ENCODE measurements around the gene MISP.

The MISP gene

GRCh38 chr19:782185-782877, 31.4 kb downstream of the MISP start:
- no peak for DNase-seq (ENCODE audit: extremely low spot score)
- TF ChIP-seq CTBP1 (IDR thresholded peaks at IDR 0.05; ENCODE audit: borderline replicate concordance) = no peak
- TF ChIP-seq SP1 (IDR thresholded peaks at IDR 0.05) = no peak
- TF ChIP-seq ARNT (IDR thresholded peaks at IDR 0.05) = no peak
- TF ChIP-seq FOXA1 (IDR thresholded peaks at IDR 0.05) = no peak
- TF ChIP-seq NFRKB (IDR thresholded peaks at IDR 0.05) = no peak
- no peak for TF ChIP-seq ZNF384 (IDR thresholded peaks at IDR 0.05)
- TF ChIP-seq HDGF (IDR thresholded peaks at IDR 0.05; ENCODE audit: borderline replicate concordance) = no peak
- TF ChIP-seq FOXK2 (IDR thresholded peaks at IDR 0.05) = no peak
- TF ChIP-seq L3MBTL2 (conservative IDR thresholded peaks at IDR 0.05) = no peak
- TF ChIP-seq, protein P1, sequence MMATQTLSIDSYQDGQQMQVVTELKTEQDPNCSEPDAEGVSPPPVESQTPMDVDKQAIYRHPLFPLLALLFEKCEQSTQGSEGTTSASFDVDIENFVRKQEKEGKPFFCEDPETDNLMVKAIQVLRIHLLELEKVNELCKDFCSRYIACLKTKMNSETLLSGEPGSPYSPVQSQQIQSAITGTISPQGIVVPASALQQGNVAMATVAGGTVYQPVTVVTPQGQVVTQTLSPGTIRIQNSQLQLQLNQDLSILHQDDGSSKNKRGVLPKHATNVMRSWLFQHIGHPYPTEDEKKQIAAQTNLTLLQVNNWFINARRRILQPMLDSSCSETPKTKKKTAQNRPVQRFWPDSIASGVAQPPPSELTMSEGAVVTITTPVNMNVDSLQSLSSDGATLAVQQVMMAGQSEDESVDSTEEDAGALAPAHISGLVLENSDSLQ (IDR thresholded peaks at IDR 0.05) = no peak
- ChIA-PET CTCF (no interaction called here), POLR2A (interaction anchor here (1.0 kb wide), 1 partner anchor 17 kb away, joined by 3 read pairs; no protein-coding TSS in a partner anchor)

- POLR2A ChIA-PET = no interaction called here
These were observed 32.2 kb downstream of the MISP start for GRCh38 chr19:782878-783668.

DNA sequence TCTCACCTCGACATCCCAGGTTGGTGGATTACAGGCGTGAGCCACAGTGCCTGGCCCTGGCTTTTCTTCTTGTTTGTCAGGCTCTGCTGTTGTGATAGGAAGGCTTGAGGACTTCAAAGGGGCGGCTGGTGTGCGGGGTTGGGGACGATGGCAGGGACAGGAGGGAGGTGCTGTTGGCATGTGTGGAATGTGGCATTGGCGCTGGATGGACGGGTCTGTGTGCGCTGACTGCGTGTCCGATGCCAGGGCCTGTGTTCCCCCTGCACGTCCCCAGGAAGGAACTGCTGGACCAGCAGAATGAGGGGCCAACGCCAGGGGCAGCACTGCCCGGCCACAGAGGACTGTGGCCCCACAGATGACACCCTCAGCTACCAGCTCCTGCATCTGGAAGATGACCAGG, 33.6 kb downstream of the MISP start:
- DNase-seq (ENCODE audit: extremely low spot score) = no peak
- ChIA-PET POLR2A (no interaction called here), CTCF (no interaction called here)
- TF ChIP-seq ZNF384 (IDR thresholded peaks at IDR 0.05) (no peak), ARNT (IDR thresholded peaks at IDR 0.05) (no peak)

More at GRCh38 chr19:782878-783668, 32.2 kb downstream of the MISP start:
- DNase-seq (ENCODE audit: extremely low spot score) = no peak
- TF ChIP-seq CTBP1 (IDR thresholded peaks at IDR 0.05; ENCODE audit: borderline replicate concordance) = no peak
- TF ChIP-seq SUZ12 (IDR thresholded peaks at IDR 0.05) = no peak
- TF ChIP-seq FOXK2 (IDR thresholded peaks at IDR 0.05) = no peak
- TF ChIP-seq HDGF (IDR thresholded peaks at IDR 0.05; ENCODE audit: borderline replicate concordance) = no peak
- TF ChIP-seq FOXM1 (IDR thresholded peaks at IDR 0.05; ENCODE audit: borderline replicate concordance) = no peak
- TF ChIP-seq L3MBTL2 (conservative IDR thresholded peaks at IDR 0.05) = no peak
- TF ChIP-seq ZNF384 (IDR thresholded peaks at IDR 0.05) = no peak
- no peak for TF ChIP-seq LEF1 (IDR thresholded peaks at IDR 0.05; ENCODE audit: borderline replicate concordance)
- TF ChIP-seq TARDBP (IDR thresholded peaks at IDR 0.05) = no peak
- TF ChIP-seq ARNT (IDR thresholded peaks at IDR 0.05) = no peak
- TF ChIP-seq FOXA1 (IDR thresholded peaks at IDR 0.05) = no peak
- TF ChIP-seq, protein P1 (IDR thresholded peaks at IDR 0.05) = no peak
- no peak for TF ChIP-seq SP1 (IDR thresholded peaks at IDR 0.05)
- no peak for TF ChIP-seq ELF4 (IDR thresholded peaks at IDR 0.05)
- TF ChIP-seq BHLHE40 (IDR thresholded peaks at IDR 0.05; ENCODE audit: borderline replicate concordance) = no peak
- TF ChIP-seq NFRKB (IDR thresholded peaks at IDR 0.05) = no peak
- CTCF ChIA-PET = no interaction called here

GRCh38 chr19:787536-787935, 36.6 kb downstream of the MISP start:
- CTCF ChIA-PET = no interaction called here
- no peak for DNase-seq (ENCODE audit: extremely low spot score)
- POLR2A ChIA-PET = no interaction called here
- TF ChIP-seq ZNF384 (IDR thresholded peaks at IDR 0.05) = no peak
- TF ChIP-seq FOXK2 (IDR thresholded peaks at IDR 0.05) = no peak
- TF ChIP-seq FOXA1 (IDR thresholded peaks at IDR 0.05) = no peak
- no peak for TF ChIP-seq L3MBTL2 (conservative IDR thresholded peaks at IDR 0.05)
- no peak for TF ChIP-seq BHLHE40 (IDR thresholded peaks at IDR 0.05; ENCODE audit: borderline replicate concordance)
- TF ChIP-seq NFRKB (IDR thresholded peaks at IDR 0.05) = no peak
- TF ChIP-seq SUZ12 (IDR thresholded peaks at IDR 0.05) = no peak
- no peak for TF ChIP-seq ELF4 (IDR thresholded peaks at IDR 0.05)
- TF ChIP-seq, protein P1 (IDR thresholded peaks at IDR 0.05) = no peak
- TF ChIP-seq LEF1 (IDR thresholded peaks at IDR 0.05; ENCODE audit: borderline replicate concordance) = no peak
- no peak for TF ChIP-seq ARNT (IDR thresholded peaks at IDR 0.05)

GRCh38 chr19:788686-788982, 37.7 kb downstream of the MISP start:
- DNase-seq (ENCODE audit: extremely low spot score) = no peak
- TF ChIP-seq FOXA1 (IDR thresholded peaks at IDR 0.05) (no peak), TARDBP (IDR thresholded peaks at IDR 0.05) (no peak), ZNF384 (IDR thresholded peaks at IDR 0.05) (no peak), SUZ12 (IDR thresholded peaks at IDR 0.05) (no peak), LEF1 (IDR thresholded peaks at IDR 0.05; ENCODE audit: borderline replicate concordance) (no peak), NFRKB (IDR thresholded peaks at IDR 0.05) (no peak), FOXK2 (IDR thresholded peaks at IDR 0.05) (no peak)
- TF ChIP-seq, protein P1 (IDR thresholded peaks at IDR 0.05) = no peak
- CTCF ChIA-PET = interaction anchor here (0.6 kb wide), 1 partner anchor 71 kb away, joined by 3 read pairs; no protein-coding TSS in a partner anchor
- POLR2A ChIA-PET = interaction anchor here (1.0 to 1.4 kb wide), 3 partner anchors 10 to 480 kb away, joined by 3 to 8 read pairs (median 4); partner anchors contain the start of gene CIRBP

All from HEK293T (cell line).